IMR-90 (cell line): ENCODE measurements around the gene HTT.

Experiments used
- FOS ChIP-seq: fragments of 150-350 bp; IDR thresholded peaks from 2 replicates; pipeline ENCODE4 v1.6.1; 2016; ENCODE audit warnings: low read depth, low read length
- MAFK ChIP-seq: IDR thresholded peaks from 2 replicates; pipeline ENCODE4 v1.6.1; 2012; ENCODE audit warnings: low read depth, low read length, improper control_type of control experiment
- MXI1 ChIP-seq: IDR thresholded peaks from 2 replicates; pipeline ENCODE4 v1.6.1; 2012; ENCODE audit warnings: low read depth, mild to moderate bottlenecking, low read length, moderate library complexity, borderline replicate concordance
- POLR2A ChIP-seq: IDR thresholded peaks from 2 replicates; pipeline ENCODE4 v1.6.1; 2012; ENCODE audit warnings: mild to moderate bottlenecking, low read depth, low read length
- RFX5 ChIP-seq: IDR thresholded peaks from 2 replicates; pipeline ENCODE4 v1.8.0; 2012; ENCODE audit warnings: low read depth, mild to moderate bottlenecking, low read length, moderate library complexity
- SMC3 ChIP-seq: fragments of 150-350 bp; IDR thresholded peaks from 2 replicates; pipeline ENCODE4 v1.6.1; 2016; ENCODE audit warnings: low read depth, mild to moderate bottlenecking, antibody characterized with exemption, low read length, moderate library complexity
- TF ChIP-seq, protein P1 (sequence below): conservative IDR thresholded peaks from 2 replicates; pipeline ENCODE4 v1.5.1; 2012; ENCODE audit warnings: mild to moderate bottlenecking, low read depth, low read length, improper control_type of control experiment
- TF ChIP-seq, protein P2 (sequence below): fragments of 150-350 bp; IDR thresholded peaks from 2 replicates; pipeline ENCODE4 v1.6.1; 2017; ENCODE audit warnings: mild to moderate bottlenecking, antibody characterized with exemption, low read length, low read depth
- TF ChIP-seq, protein P3 (sequence below): fragments of 150-350 bp; IDR thresholded peaks from 2 replicates; pipeline ENCODE4 v1.6.1; 2016; ENCODE audit warnings: low read depth, mild to moderate bottlenecking, low read length, moderate library complexity, borderline replicate concordance

DNA sequence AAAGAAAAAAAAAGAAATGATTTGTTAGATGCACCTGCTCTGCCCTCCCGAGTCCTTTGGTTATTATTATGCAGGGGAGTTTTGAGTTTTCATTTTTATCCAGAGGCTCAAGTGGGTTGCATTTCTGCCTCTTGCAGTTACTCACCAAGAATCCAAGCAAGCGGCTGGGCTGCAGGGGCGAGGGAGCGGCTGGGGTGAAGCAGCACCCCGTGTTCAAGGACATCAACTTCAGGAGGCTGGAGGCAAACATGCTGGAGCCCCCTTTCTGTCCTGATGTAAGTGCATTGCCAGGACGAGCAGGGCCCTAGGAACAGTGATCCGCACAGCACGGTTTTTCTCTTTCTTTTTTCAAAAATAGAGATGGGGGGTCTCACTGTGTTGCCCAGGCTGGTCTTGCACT is 39.2 kb upstream of the HTT start:
- TF ChIP-seq MAFK (no peak), RFX5 (no peak), POLR2A (no peak), FOS (no peak), SMC3 (no peak), MXI1 (no peak)
- TF ChIP-seq, protein P1, sequence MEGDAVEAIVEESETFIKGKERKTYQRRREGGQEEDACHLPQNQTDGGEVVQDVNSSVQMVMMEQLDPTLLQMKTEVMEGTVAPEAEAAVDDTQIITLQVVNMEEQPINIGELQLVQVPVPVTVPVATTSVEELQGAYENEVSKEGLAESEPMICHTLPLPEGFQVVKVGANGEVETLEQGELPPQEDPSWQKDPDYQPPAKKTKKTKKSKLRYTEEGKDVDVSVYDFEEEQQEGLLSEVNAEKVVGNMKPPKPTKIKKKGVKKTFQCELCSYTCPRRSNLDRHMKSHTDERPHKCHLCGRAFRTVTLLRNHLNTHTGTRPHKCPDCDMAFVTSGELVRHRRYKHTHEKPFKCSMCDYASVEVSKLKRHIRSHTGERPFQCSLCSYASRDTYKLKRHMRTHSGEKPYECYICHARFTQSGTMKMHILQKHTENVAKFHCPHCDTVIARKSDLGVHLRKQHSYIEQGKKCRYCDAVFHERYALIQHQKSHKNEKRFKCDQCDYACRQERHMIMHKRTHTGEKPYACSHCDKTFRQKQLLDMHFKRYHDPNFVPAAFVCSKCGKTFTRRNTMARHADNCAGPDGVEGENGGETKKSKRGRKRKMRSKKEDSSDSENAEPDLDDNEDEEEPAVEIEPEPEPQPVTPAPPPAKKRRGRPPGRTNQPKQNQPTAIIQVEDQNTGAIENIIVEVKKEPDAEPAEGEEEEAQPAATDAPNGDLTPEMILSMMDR: no peak
- TF ChIP-seq, protein P2, sequence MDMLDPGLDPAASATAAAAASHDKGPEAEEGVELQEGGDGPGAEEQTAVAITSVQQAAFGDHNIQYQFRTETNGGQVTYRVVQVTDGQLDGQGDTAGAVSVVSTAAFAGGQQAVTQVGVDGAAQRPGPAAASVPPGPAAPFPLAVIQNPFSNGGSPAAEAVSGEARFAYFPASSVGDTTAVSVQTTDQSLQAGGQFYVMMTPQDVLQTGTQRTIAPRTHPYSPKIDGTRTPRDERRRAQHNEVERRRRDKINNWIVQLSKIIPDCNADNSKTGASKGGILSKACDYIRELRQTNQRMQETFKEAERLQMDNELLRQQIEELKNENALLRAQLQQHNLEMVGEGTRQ: no peak
- TF ChIP-seq, protein P3, sequence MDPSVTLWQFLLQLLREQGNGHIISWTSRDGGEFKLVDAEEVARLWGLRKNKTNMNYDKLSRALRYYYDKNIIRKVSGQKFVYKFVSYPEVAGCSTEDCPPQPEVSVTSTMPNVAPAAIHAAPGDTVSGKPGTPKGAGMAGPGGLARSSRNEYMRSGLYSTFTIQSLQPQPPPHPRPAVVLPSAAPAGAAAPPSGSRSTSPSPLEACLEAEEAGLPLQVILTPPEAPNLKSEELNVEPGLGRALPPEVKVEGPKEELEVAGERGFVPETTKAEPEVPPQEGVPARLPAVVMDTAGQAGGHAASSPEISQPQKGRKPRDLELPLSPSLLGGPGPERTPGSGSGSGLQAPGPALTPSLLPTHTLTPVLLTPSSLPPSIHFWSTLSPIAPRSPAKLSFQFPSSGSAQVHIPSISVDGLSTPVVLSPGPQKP: no peak
